Stimulated activated CD8-positive, alpha-beta memory T cell treated with anti-CD3 and anti-CD28 coated beads, Interleukin-12 subunit alpha, Interleukin-12 subunit beta, amount 100 ng/mL, for 4 hours (primary cell): ENCODE data around the gene TTN.
"Not testable (repeated sequence)": the region's sequence is repeated elsewhere in the genome, so short reads cannot be mapped to it uniquely, and the experiment has no call there.

Experiments
- DNase-seq: peaks from one replicate; pipeline ENCODE4 v3.0.0-alpha.2; 2020; ENCODE audit warnings: low read depth

Gene TTN

GRCh38 chr2:178530131-178530530 is 277.1 kb downstream of the TTN start:
- no peak for DNase-seq

- DNase-seq = no peak
Measured at GRCh38 chr2:178529194-178529593, 278.0 kb downstream of the TTN start.

- no peak for DNase-seq
Measured at GRCh38 chr2:178528647-178529046, 278.6 kb downstream of the TTN start.

GRCh38 chr2:178527592-178527991 is 279.6 kb downstream of the TTN start:
- DNase-seq = no peak

- DNase-seq = no peak
Measured at GRCh38 chr2:178526256-178526655, 281.0 kb downstream of the TTN start.

GRCh38 chr2:178525460-178525859 is 281.8 kb downstream of the TTN start:
- DNase-seq = not testable (repeated sequence)

GRCh38 chr2:178525010-178525409 is 282.2 kb downstream of the TTN start:
- DNase-seq = not testable (repeated sequence)

GRCh38 chr2:178523596-178524134 is 283.6 kb downstream of the TTN start:
- DNase-seq = no peak

GRCh38 chr2:178522950-178523595 is 284.1 kb downstream of the TTN start:
- peak; percentile 68 for DNase-seq

- DNase-seq = no peak
Measured at GRCh38 chr2:178521304-178522150, 285.7 kb downstream of the TTN start.

- no peak for DNase-seq
Measured at GRCh38 chr2:178517496-178517895, 289.7 kb downstream of the TTN start.

- DNase-seq = no peak
Measured at GRCh38 chr2:178514664-178515063, 292.6 kb downstream of the TTN start.

GRCh38 chr2:178513876-178514275 is 293.3 kb downstream of the TTN start:
- no peak for DNase-seq

GRCh38 chr2:178512484-178512883 is 294.7 kb downstream of the TTN start:
- no peak for DNase-seq

GRCh38 chr2:178510384-178510783 is 296.8 kb downstream of the TTN start:
- DNase-seq = no peak

- DNase-seq = no peak
Measured at GRCh38 chr2:178508646-178509045, 298.6 kb downstream of the TTN start.

GRCh38 chr2:178506949-178507348 is 300.3 kb downstream of the TTN start:
- DNase-seq = no peak

- no peak for DNase-seq
Measured at GRCh38 chr2:178506524-178506923, 300.7 kb downstream of the TTN start.

GRCh38 chr2:178506101-178506500 is 301.1 kb downstream of the TTN start:
- DNase-seq = no peak

GRCh38 chr2:178502751-178503150 is 304.5 kb downstream of the TTN start:
- no peak for DNase-seq

GRCh38 chr2:178499640-178500039 is 307.6 kb downstream of the TTN start:
- no peak for DNase-seq

- no peak for DNase-seq
Measured at GRCh38 chr2:178498137-178498536, 309.1 kb downstream of the TTN start.

- no peak for DNase-seq
Measured at GRCh38 chr2:178496049-178496448, 311.2 kb downstream of the TTN start.
